Choroid plexus epithelial cell (primary cell): ENCODE measurements around the gene TMEM8B.
"Not testable (repeated sequence)": the region's sequence is repeated elsewhere in the genome, so short reads cannot be mapped to it uniquely, and the experiment has no call there.

Source experiments
- DNase-seq: peaks from one replicate; pipeline ENCODE4 v3.0.0-alpha.2; 2010; ENCODE audit warnings: low read depth
- H3K4me3 ChIP-seq: 2 replicates; pipeline ENCODE4 v1.5.1; 2011; ENCODE audit warnings: low read depth, mild to moderate bottlenecking, control low read depth, low read length, moderate library complexity
- CTCF ChIP-seq: conservative IDR thresholded peaks from 2 replicates; pipeline ENCODE4 v1.5.1; 2011; ENCODE audit warnings: low read depth, mild to moderate bottlenecking, control low read depth, inconsistent platforms, low read length, moderate library complexity

The TMEM8B gene

GRCh38 chr9:35872505-35872904 is 43.5 kb downstream of the TMEM8B start:
- no peak overlapping the region for H3K4me3 ChIP-seq
- DNase-seq = no peak
- TF ChIP-seq CTCF = no peak

- peak; percentile 100 for TF ChIP-seq CTCF
- H3K4me3 ChIP-seq = no peak overlapping the region
- peak; percentile 79 for DNase-seq
Measured at GRCh38 chr9:35882263-35882848, 53.3 kb downstream of the TMEM8B start.

DNA sequence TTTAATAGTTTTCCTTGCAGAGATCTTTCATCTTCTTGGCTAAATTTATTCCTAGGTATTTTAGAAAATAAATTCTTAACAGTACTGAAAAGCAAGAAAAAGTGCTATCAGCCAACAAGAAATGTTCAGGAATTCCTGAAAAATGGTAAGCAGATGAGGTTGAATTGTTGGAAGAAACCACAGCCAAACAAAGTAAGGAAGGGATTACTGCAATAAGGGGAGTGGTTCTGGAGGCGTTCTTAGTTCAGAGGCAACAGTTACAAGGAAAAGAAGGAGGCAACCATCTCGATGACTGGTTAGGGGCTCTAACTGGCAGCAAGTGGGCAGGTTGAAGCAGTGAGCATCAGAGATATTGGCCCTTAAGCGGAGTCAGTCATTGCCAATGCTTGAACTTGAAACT is 54.0 kb downstream of the TMEM8B start:
- no peak overlapping the region for H3K4me3 ChIP-seq
- no peak for DNase-seq
- TF ChIP-seq CTCF = no peak

GRCh38 chr9:35884908-35885307 is 55.9 kb downstream of the TMEM8B start:
- not testable (repeated sequence) for DNase-seq, H3K4me3 ChIP-seq

GRCh38 chr9:35891646-35892045 is 62.6 kb downstream of the TMEM8B start:
- TF ChIP-seq CTCF = no peak
- H3K4me3 ChIP-seq = no peak overlapping the region
- no peak for DNase-seq

- no peak overlapping the region for H3K4me3 ChIP-seq
- no peak for DNase-seq
- TF ChIP-seq CTCF = no peak
Measured at GRCh38 chr9:35892051-35892450, 63.0 kb downstream of the TMEM8B start.

- no peak overlapping the region for H3K4me3 ChIP-seq
- DNase-seq = no peak
- no peak for TF ChIP-seq CTCF
Measured at GRCh38 chr9:35896570-35896969, 67.5 kb downstream of the TMEM8B start.

DNA sequence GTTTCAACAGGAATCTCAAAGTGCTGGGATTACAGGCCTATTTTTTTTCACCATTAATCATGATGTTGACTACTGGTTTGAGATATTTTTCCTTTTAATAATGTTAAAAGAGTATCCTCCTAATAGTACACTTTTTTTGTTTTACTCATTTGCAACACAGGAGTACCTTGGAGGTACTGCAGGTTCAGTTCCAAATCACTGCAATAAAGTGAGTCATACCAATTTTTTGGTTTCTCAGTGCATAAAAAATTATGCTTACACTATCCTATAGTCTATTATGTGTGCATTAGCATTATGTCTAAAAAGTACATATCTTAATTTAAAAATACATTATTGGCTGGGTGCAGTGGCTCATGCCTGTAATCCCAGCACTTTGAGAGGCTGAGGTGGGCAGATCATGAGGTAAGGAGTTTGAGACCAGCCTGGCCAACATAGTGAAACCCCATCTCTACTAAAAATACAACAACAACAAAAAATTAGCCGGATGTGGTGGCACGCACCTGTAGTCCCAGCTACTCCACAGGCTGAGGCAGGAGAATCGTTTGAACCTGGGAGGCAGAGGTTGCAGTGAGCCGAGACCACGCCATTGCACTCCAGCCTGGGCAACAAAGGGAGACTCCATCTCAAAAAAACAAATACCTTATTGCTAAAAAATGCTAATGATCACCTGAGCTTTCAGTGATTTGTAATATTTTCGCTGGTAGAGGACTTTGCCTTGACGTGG is 68.5 kb downstream of the TMEM8B start:
- H3K4me3 ChIP-seq, DNase-seq: not testable (repeated sequence)
